ENCODE measurements around the gene GAPVD1. TPM values are rescaled to one million over a fixed set of nuclear protein-coding genes. Genes with fewer than 3 reads are reported as not detected.

GAPVD1 gene
- total and polyA plus RNA-seq, 2 of the 8 experiments (the other 6 are each of a cell fraction or from before 2014, with no cell fraction given): 5.5 to 40.5 TPM

GRCh38 chr9:125409217-125409636, 147.6 kb downstream of the GAPVD1 start (continued):
- no peak for TF ChIP-seq CTCF (IDR thresholded peaks at IDR 0.05; ENCODE audit: control extremely low read depth in 1 of 3, insufficient read depth in 1 of 3, low read depth in 1 of 3, low read length in 3 of 3)
- no peak for TF ChIP-seq MAX (IDR thresholded peaks at IDR 0.05)
- TF ChIP-seq RBBP5 (IDR thresholded peaks at IDR 0.05; ENCODE audit: borderline replicate concordance, low read depth, low read length): no peak
- no peak for TF ChIP-seq TAF7 (optimal IDR thresholded peaks at IDR 0.05; ENCODE audit: borderline replicate concordance, low read depth, low read length)
- no peak for TF ChIP-seq KDM1A (IDR thresholded peaks at IDR 0.05; ENCODE audit: borderline replicate concordance, low read length)
- no peak for TF ChIP-seq EZH2 (IDR thresholded peaks at IDR 0.05; ENCODE audit: low read depth, low read length, severe bottlenecking)
- TF ChIP-seq JUN (IDR thresholded peaks at IDR 0.05; ENCODE audit: low read depth, low read length): no peak
